ENCODE measurements around the gene ENDOV.

The ENDOV gene

GRCh38 chr17:80381416-80381923, 33.5 kb upstream of the ENDOV start:
- TF ChIP-seq EP300 (IDR thresholded peaks at IDR 0.05; ENCODE audit: borderline replicate concordance), result no peak
- no peak for TF ChIP-seq FOXM1 (IDR thresholded peaks at IDR 0.05; ENCODE audit: borderline replicate concordance, low read depth)
- TF ChIP-seq MAX (IDR thresholded peaks at IDR 0.05), result no peak
- TF ChIP-seq TAF1 (IDR thresholded peaks at IDR 0.05; ENCODE audit: low read depth), result no peak
- TF ChIP-seq CEBPB (IDR thresholded peaks at IDR 0.05), result no peak
- TF ChIP-seq ZBTB7A (IDR thresholded peaks at IDR 0.05; ENCODE audit: low read depth), result no peak
- TF ChIP-seq NFIC (IDR thresholded peaks at IDR 0.05), result no peak
- TF ChIP-seq EGR1 (IDR thresholded peaks at IDR 0.05), result no peak
- TF ChIP-seq TEAD4 (IDR thresholded peaks at IDR 0.05), result no peak
- no peak for TF ChIP-seq YY1 (IDR thresholded peaks at IDR 0.05; ENCODE audit: low read depth)
- no peak for TF ChIP-seq CREB1 (IDR thresholded peaks at IDR 0.05; ENCODE audit: low read depth)
- no peak for TF ChIP-seq REST (IDR thresholded peaks at IDR 0.05; ENCODE audit: low read depth)
- TF ChIP-seq RAD21 (IDR thresholded peaks at IDR 0.05; ENCODE audit: low read depth), result no peak
- TF ChIP-seq USF1 (IDR thresholded peaks at IDR 0.05), result no peak
- no peak for TF ChIP-seq TCF12 (IDR thresholded peaks at IDR 0.05; ENCODE audit: low read depth)

GRCh38 chr17:80382446-80382845, 32.5 kb upstream of the ENDOV start:
- TF ChIP-seq TEAD4 (IDR thresholded peaks at IDR 0.05) (no peak), USF1 (IDR thresholded peaks at IDR 0.05) (no peak), TAF1 (IDR thresholded peaks at IDR 0.05; ENCODE audit: low read depth) (no peak), FOXM1 (IDR thresholded peaks at IDR 0.05; ENCODE audit: borderline replicate concordance, low read depth) (no peak), ZBTB7A (IDR thresholded peaks at IDR 0.05; ENCODE audit: low read depth) (no peak), CREB1 (IDR thresholded peaks at IDR 0.05; ENCODE audit: low read depth) (no peak), NFIC (IDR thresholded peaks at IDR 0.05) (no peak), MAX (IDR thresholded peaks at IDR 0.05) (no peak), RAD21 (IDR thresholded peaks at IDR 0.05; ENCODE audit: low read depth) (no peak), REST (IDR thresholded peaks at IDR 0.05; ENCODE audit: low read depth) (no peak), CEBPB (IDR thresholded peaks at IDR 0.05) (no peak), EGR1 (IDR thresholded peaks at IDR 0.05) (no peak)

GRCh38 chr17:80382956-80383355, 32.0 kb upstream of the ENDOV start:
- TF ChIP-seq CREB1 (IDR thresholded peaks at IDR 0.05; ENCODE audit: low read depth), result no peak
- TF ChIP-seq CEBPB (IDR thresholded peaks at IDR 0.05), result no peak

- TF ChIP-seq FOXM1 (IDR thresholded peaks at IDR 0.05; ENCODE audit: borderline replicate concordance, low read depth) (no peak), REST (IDR thresholded peaks at IDR 0.05; ENCODE audit: low read depth) (no peak), TAF1 (IDR thresholded peaks at IDR 0.05; ENCODE audit: low read depth) (no peak), YY1 (IDR thresholded peaks at IDR 0.05; ENCODE audit: low read depth) (no peak), EGR1 (IDR thresholded peaks at IDR 0.05) (no peak), TEAD4 (IDR thresholded peaks at IDR 0.05) (no peak), USF1 (IDR thresholded peaks at IDR 0.05) (no peak), TCF12 (IDR thresholded peaks at IDR 0.05; ENCODE audit: low read depth) (no peak), EP300 (IDR thresholded peaks at IDR 0.05; ENCODE audit: borderline replicate concordance) (no peak), RAD21 (IDR thresholded peaks at IDR 0.05; ENCODE audit: low read depth) (no peak), MAX (IDR thresholded peaks at IDR 0.05) (no peak), ZBTB7A (IDR thresholded peaks at IDR 0.05; ENCODE audit: low read depth) (no peak), CREB1 (IDR thresholded peaks at IDR 0.05; ENCODE audit: low read depth) (no peak), CEBPB (IDR thresholded peaks at IDR 0.05) (no peak), NFIC (IDR thresholded peaks at IDR 0.05) (no peak)
These were observed 30.6 kb upstream of the ENDOV start for GRCh38 chr17:80384078-80384960.

Data from Ishikawa (cell line).